Pons (tissue), 1 donor: ENCODE results near the gene NT5DC1.

Experiments
- DNase-seq: peaks from one replicate; pipeline ENCODE4 v3.0.0-alpha.2; 2016; ENCODE audit warnings: low spot score

The NT5DC1 gene

DNA sequence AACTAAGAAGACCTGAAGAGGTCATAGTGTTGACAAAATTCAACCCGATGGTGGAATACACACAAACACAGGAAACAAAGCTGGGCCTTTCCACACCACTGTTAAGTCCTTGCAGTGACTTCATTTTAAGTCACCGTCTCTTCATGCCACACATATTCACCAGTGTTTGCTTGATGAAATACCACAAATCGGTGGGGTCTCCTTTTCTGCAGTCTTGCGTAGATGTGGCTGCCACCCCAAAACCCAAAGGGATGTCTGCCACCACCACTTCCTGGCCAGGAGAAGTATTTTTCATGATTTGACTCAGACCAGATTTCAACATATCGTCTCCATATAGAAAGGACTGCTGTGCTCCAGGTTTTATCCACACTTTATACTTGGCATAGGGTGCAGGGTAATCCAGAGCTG lies 36.3 kb downstream of the NT5DC1 start:
- DNase-seq = peak; percentile 37

DNA sequence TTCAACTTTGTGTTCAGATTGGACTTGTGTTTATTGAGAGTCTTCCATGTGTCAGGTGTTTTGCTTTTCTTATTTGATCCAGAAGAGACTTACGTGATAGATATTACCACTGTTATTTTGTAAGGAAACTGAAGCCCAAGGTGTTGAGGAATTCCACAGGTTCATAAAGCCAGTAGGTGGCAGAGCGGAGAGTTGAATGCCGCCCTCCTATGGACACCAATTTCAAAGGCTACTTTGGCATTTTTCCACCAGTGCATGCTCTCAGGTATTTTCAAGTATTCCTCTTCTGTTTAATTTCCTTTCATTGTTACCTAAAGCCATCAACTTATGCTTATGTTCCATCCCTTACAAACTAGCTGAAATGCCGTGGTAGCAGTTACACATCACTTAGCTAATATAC lies 39.3 kb downstream of the NT5DC1 start:
- DNase-seq = no peak

- DNase-seq = no peak
Measured at GRCh38 chr6:116144605-116145004, 44.0 kb downstream of the NT5DC1 start.

- DNase-seq = no peak
Measured at GRCh38 chr6:116145803-116146675, 45.4 kb downstream of the NT5DC1 start.

DNA sequence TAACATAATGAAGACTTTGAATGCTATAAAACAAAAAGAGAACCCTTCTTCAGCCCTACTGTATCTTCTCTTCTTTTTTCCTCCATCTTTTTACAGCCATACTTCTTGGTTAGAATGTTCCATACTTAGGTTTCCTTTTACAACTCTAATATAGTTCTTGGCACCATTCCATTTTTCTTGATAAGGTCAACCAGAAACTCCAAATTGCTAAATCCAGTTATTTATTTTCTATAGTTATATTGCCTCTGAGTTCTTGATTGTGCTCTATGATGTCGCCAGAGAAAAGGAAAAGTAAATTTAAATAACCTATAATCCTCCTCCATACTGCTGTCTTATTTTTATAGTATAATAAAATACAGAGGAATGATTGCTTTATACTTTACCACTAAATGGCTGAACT lies 52.0 kb downstream of the NT5DC1 start:
- no peak for DNase-seq

DNA sequence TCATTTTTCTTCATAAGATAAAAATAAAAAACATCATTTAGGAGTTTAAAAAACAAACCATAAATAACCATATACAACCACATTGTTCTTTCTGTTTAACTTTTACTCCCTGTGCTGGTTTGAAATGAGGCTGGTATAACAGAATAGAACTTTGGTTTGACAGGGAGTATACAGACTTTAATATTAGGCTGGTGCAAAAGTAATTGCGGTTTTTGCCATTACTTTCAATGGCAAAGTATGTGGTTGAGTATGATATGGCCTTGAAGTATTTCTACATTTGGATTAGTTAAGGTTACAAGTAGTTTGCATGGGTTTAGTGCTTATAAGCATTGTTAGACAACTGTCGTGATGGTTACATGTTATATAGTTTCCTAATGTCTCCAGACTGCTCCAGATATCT lies 54.2 kb downstream of the NT5DC1 start:
- no peak for DNase-seq

- no peak for DNase-seq
Measured at GRCh38 chr6:116156405-116157326, 56.0 kb downstream of the NT5DC1 start.

DNA sequence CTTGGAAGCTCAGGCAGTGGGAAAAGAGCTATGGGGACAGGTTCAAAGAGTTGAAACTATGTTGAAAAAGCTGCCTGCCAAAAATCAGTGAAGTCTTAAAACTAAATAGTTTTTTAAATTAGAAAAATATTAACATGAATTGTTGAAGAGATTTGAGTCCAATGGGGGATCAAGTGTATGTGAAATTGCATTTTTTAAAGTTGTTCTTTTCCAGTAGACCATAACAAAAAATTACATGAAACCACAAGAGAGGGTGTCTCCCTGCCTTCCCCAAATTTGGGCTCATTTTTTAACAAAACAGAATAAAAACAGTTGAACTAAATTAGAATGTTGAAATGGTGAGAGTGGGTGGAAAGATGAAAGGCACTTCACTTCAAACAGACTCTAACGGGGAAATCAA lies 56.7 kb downstream of the NT5DC1 start:
- DNase-seq = no peak

GRCh38 chr6:116158641-116159040 lies 58.0 kb downstream of the NT5DC1 start:
- no peak for DNase-seq

DNA sequence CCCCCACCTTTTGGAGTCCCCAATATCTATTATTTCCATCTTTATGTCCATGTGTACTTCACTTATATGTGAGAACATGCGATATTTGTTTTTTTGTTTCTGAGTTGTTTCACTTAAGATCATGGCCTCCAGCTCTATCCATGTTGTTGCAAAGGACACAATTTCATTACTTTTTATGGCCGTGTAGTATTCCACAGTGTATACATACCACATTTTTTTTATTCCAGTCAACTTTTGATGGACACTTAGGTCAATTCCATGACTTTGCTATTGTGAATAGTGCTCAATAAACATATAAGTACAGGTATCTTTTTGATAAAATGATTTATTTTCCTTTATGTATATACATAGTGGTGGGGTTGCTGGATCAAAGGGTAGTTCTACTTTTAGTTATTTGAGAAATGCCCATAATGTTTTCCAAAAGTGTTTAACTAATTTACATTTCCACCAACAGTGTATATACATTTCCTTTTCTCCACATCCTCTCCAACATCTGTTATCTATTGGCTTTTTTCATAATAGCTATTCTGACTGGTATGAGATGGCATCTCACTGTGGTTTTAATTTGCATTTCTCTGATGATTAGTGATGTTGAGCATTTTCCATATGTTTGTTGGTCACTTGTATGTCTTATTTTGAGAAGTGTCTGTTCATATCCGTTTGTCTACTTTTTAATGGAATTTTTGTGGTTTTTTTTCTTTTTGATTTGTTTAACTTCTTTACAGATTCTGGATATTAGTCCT lies 59.3 kb downstream of the NT5DC1 start:
- no peak for DNase-seq

DNA sequence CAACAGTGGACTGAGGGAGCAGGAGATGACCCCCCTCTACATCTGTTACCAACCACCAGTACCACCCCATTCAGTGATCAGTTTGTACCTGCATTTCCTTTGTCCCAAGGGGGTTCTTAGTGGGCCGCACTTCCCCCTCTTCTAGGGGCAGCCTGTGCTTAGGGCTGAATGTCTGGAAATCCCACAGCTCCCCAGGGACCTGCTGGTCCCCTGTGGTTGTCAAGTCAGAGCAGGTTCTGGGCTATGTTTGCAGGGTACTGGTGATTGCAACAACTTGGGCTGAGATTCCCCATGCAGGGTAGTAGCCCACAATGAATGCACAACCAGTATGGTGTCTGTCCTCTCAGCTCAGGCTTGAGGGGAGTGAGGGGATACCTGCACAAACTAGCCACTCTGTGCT lies 64.9 kb downstream of the NT5DC1 start:
- DNase-seq = no peak

- no peak for DNase-seq
Measured at GRCh38 chr6:116166369-116166768, 65.7 kb downstream of the NT5DC1 start.

GRCh38 chr6:116168148-116168547 lies 67.5 kb downstream of the NT5DC1 start:
- no peak for DNase-seq

DNA sequence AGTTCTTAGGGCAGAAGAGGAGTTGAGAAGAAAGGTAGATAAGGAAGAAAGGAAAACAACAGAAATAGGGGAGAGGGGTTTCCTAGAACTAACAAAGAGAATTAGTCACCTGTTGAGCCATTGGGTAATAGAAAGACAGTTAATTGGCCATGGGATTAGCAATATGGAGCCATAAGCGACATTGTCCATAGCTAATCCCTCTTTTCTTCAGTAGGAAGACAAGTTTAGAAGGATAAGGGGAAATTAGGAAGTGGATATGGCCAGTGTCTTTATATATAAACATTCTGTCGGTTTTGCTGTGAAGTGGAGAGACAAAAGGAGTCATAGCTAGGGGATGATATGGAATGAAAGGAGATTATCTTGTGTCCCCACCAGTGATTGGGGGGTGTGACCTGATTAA lies 69.2 kb downstream of the NT5DC1 start:
- no peak for DNase-seq

GRCh38 chr6:116170358-116171057 lies 69.9 kb downstream of the NT5DC1 start:
- no peak for DNase-seq

GRCh38 chr6:116173928-116174327 lies 73.3 kb downstream of the NT5DC1 start:
- no peak for DNase-seq

- no peak for DNase-seq
Measured at GRCh38 chr6:116175344-116175743, 74.7 kb downstream of the NT5DC1 start.

GRCh38 chr6:116176596-116176995 lies 75.9 kb downstream of the NT5DC1 start:
- no peak for DNase-seq

GRCh38 chr6:116180375-116180774 lies 79.7 kb downstream of the NT5DC1 start:
- no peak for DNase-seq

- no peak for DNase-seq
Measured at GRCh38 chr6:116189472-116189871, 88.8 kb downstream of the NT5DC1 start.

- no peak for DNase-seq
Measured at GRCh38 chr6:116190550-116190949, 89.9 kb downstream of the NT5DC1 start.

GRCh38 chr6:116191881-116192280 lies 91.2 kb downstream of the NT5DC1 start:
- DNase-seq = no peak
